ENCODE results near the gene ANKRD44. TPM values are rescaled to one million over a fixed set of nuclear protein-coding genes. Genes with fewer than 3 reads are reported as not detected.

Gene ANKRD44
- total RNA-seq, 4 donors from 2014 or later = 1.8 to 6.3 (median 3.0) TPM

DNA sequence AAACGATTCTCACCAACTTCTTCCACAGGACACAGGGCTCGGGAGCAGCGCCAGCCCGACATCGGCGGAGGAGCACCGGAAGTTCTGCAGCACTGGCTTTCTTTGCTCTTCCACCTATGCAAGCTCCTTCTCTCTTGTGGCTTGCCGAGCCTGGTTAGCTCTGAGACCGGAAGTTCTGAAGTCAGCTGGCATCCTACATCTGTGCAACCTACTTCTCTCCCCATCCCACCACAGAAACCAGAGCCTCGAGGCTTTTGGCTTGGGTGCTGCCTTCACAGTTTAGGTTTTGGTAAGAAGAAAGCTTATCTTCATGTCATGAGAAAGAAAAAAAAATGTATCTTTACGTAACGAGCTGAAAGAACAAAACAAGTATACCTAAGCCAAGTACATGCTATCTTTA is 111.7 kb downstream of the ANKRD44 start:
- H3K4me3 ChIP-seq = no peak overlapping the region

DNA sequence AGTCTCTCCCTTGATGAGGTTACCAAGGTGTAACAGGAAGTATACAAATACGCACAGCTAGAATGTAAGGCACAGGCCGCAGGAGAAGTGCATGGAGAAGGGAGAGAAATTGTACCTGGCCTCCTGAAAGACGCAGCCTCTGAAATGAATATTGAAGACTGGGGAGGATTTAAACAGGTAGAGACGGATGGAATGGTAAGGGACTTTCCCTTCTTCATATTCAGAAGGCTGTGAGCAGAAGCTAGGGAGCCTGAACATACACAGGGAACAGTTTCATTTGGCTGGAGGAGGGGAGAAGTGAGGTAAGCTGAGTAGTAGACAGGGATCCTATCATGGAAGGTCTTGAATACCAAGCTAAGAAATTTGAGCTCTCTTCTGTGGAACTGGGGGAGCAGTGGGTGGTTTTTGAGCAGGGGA is 112.7 kb downstream of the ANKRD44 start:
- Histone ChIP-seq H3K27ac (no peak overlapping the region), H3K4me1 (peaks cover 8 to 12% of the 10 kb centered on the region in 2 donors), H3K9me3 (no peaks in the 10 kb centered on the region), H3K36me3 (no peaks in the 10 kb centered on the region), H3K27me3 (no peaks in the 10 kb centered on the region), H3K4me3 (no peak overlapping the region)
- no peak for ATAC-seq
- in situ Hi-C loops (cut with MboI; ENCODE audit: low sequenced_read_pairs in 4 of 4) (loop anchor here in 1 of 4 donors (10.0 kb wide), 2 partner anchors 117 to 177 kb away; partner anchors contain the start of gene ANKRD44), intact Hi-C loops (cut with DNase I; ENCODE audit: low total_unique reads) (no loop called here)
- DNase-seq = no peak
- TF ChIP-seq POLR2A (IDR thresholded peaks at IDR 0.05) = no peak
- TF ChIP-seq, protein P1, sequence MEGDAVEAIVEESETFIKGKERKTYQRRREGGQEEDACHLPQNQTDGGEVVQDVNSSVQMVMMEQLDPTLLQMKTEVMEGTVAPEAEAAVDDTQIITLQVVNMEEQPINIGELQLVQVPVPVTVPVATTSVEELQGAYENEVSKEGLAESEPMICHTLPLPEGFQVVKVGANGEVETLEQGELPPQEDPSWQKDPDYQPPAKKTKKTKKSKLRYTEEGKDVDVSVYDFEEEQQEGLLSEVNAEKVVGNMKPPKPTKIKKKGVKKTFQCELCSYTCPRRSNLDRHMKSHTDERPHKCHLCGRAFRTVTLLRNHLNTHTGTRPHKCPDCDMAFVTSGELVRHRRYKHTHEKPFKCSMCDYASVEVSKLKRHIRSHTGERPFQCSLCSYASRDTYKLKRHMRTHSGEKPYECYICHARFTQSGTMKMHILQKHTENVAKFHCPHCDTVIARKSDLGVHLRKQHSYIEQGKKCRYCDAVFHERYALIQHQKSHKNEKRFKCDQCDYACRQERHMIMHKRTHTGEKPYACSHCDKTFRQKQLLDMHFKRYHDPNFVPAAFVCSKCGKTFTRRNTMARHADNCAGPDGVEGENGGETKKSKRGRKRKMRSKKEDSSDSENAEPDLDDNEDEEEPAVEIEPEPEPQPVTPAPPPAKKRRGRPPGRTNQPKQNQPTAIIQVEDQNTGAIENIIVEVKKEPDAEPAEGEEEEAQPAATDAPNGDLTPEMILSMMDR (IDR thresholded peaks at IDR 0.05 in 4 of 5, conservative IDR thresholded peaks at IDR 0.05 in 1 of 5) = no peak

More for the DNA sequence above, 111.7 kb downstream of the ANKRD44 start:
- intact Hi-C loops (cut with DNase I; ENCODE audit: low total_unique reads) (no loop called here), in situ Hi-C loops (cut with MboI; ENCODE audit: low sequenced_read_pairs in 4 of 4) (loop anchor here in 1 of 4 donors (10.0 kb wide), 2 partner anchors 116 to 176 kb away; partner anchors contain the start of gene ANKRD44)
- Histone ChIP-seq H3K27ac (no peak overlapping the region), H3K36me3 (no peaks in the 10 kb centered on the region), H3K27me3 (no peaks in the 10 kb centered on the region), H3K4me1 (peaks cover 8 to 12% of the 10 kb centered on the region in 2 donors), H3K9me3 (no peaks in the 10 kb centered on the region)
- DNase-seq (peak; percentile 6 to 38), ATAC-seq (no peak)
- TF ChIP-seq, protein P1 (IDR thresholded peaks at IDR 0.05 in 4 of 5, conservative IDR thresholded peaks at IDR 0.05 in 1 of 5) = no peak
- no peak for TF ChIP-seq POLR2A (IDR thresholded peaks at IDR 0.05)

DNA sequence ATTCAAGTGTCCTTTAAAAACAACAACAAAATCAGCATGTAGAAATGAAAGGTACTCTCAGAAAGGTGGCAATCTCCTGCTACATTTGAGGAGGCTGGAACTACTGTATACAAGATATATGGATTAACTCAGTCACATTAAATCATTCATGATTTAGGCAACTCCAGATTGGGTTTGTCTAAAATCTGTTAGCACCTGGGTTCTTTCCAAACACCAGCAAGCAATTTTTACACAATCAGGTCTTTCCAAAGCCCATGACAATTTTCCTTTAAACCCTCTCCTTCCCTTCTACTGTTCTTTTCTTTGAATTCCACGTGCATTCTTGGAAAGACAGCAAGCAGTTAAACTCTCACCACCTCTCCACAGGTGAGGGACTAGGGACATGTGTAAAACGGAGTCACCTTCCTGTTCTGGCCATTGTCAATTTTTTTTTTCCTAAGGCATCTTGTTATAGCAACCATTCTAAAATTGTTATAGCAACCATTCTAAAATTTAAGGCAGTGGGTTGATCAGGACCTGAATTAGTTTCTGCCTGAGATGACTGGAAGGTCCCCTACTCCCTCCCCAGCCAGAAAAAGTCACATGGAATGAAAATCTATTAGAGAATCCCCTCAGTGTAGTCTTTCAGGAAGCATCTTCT is 113.9 kb downstream of the ANKRD44 start:
- no peaks in the 10 kb centered on the region for H3K9me3 ChIP-seq
- DNase-seq (no peak), ATAC-seq (no peak)
- H3K27me3 ChIP-seq = no peaks in the 10 kb centered on the region
- in situ Hi-C loops (cut with MboI; ENCODE audit: low sequenced_read_pairs in 4 of 4) (loop anchor here in 1 of 4 donors (10.0 kb wide), 2 partner anchors 118 to 178 kb away; partner anchors contain the start of gene ANKRD44), intact Hi-C loops (cut with DNase I; ENCODE audit: low total_unique reads) (no loop called here)
- no peak overlapping the region for H3K27ac ChIP-seq
- no peaks in the 10 kb centered on the region for H3K36me3 ChIP-seq
- no peak overlapping the region for H3K4me3 ChIP-seq
- TF ChIP-seq POLR2A (IDR thresholded peaks at IDR 0.05) = no peak
- TF ChIP-seq, protein P1 (IDR thresholded peaks at IDR 0.05 in 4 of 5, conservative IDR thresholded peaks at IDR 0.05 in 1 of 5) = no peak
- H3K4me1 ChIP-seq = peaks cover 8 to 12% of the 10 kb centered on the region in 2 donors

DNA sequence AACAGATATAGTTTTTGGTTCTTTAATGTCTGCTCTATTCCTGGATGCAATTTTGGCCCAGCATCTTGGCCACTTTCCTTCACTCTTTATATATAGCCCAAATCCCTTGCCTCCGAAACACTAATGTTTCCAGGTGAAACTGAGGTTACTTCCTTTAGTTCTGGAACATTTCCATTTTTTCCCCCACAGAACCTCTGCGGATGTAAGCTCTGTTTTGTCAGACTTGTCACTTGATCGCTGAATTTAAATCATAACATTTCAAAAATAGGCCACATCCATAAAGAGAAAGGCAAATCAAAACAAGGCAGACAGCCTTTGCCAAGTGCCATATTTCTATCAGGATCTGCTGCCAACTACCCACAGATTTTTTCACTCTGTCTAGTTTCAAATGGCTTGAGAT is 115.1 kb downstream of the ANKRD44 start:
- TF ChIP-seq, protein P1 (IDR thresholded peaks at IDR 0.05 in 4 of 5, conservative IDR thresholded peaks at IDR 0.05 in 1 of 5) = no peak
- no peak for TF ChIP-seq POLR2A (IDR thresholded peaks at IDR 0.05)
- intact Hi-C loops (cut with DNase I; ENCODE audit: low total_unique reads) (no loop called here), in situ Hi-C loops (cut with MboI; ENCODE audit: low sequenced_read_pairs in 4 of 4) (loop anchor here in 1 of 4 donors (10.0 kb wide), 2 partner anchors 119 to 179 kb away; partner anchors contain the start of gene ANKRD44)
- no peaks in the 10 kb centered on the region for H3K27me3 ChIP-seq
- H3K4me3 ChIP-seq = no peak overlapping the region
- DNase-seq = no peak
- no peak for ATAC-seq
- H3K4me1 ChIP-seq = peaks cover 8 to 12% of the 10 kb centered on the region in 2 donors
- H3K36me3 ChIP-seq = no peaks in the 10 kb centered on the region
- H3K9me3 ChIP-seq = no peaks in the 10 kb centered on the region
- H3K27ac ChIP-seq = no peak overlapping the region

Measured in gastrocnemius medialis (tissue), 4 donors.